Breast epithelium (tissue), 4 donors: Measurements from ENCODE around the gene GPR137. TPM values are rescaled to one million over a fixed set of nuclear protein-coding genes. Genes with fewer than 3 reads are reported as not detected.

Source experiments
- DNase-seq, 2 donors: peaks; one replicate each; pipeline ENCODE4 v3.0.0-alpha.2; 2019; ENCODE audit warnings: low spot score in 2 of 2
- H3K27ac ChIP-seq, 2 donors: fragments of 200-600 bp; sonication (generic) in 1 of 2; one replicate each; pipeline ENCODE4 v1.5.1; 2016 to 2019; ENCODE audit warnings: mild to moderate bottlenecking in 1 of 2
- H3K27me3 ChIP-seq, 2 donors: fragments of 200-600 bp; sonication (generic) in 1 of 2; one replicate each; pipeline versions ENCODE4 v1.5.1 to v1.6.0; 2017 to 2019; ENCODE audit warnings: control low read depth in 1 of 2, mild to moderate bottlenecking in 1 of 2
- H3K36me3 ChIP-seq: fragments of 200-600 bp; one replicate; pipeline ENCODE4 v1.5.1; 2019
- H3K4me1 ChIP-seq, 2 donors: fragments of 200-600 bp; sonication (generic); one replicate each; pipeline ENCODE4 v1.5.1; 2016 to 2019; ENCODE audit warnings: control low read depth in 1 of 2
- H3K4me3 ChIP-seq, 3 donors: fragments of 200-600 bp; sonication (generic); 1 replicate in 2 of 3; 2 replicates in 1 of 3; pipeline ENCODE4 v1.5.1; 2016 to 2019; ENCODE audit warnings: mild to moderate bottlenecking in 3 of 3, moderate library complexity in 2 of 3
- H3K9me3 ChIP-seq, 2 donors: fragments of 200-600 bp; sonication (generic) in 1 of 2; one replicate each; pipeline ENCODE4 v1.5.1; 2016 to 2019; ENCODE audit warnings: control low read depth in 1 of 2
- POLR2A ChIP-seq: fragments of 450-650 bp; IDR thresholded peaks from one replicate; pipeline ENCODE4 v1.6.1; 2016; ENCODE audit warnings: antibody characterized with exemption, mild to moderate bottlenecking, moderate library complexity
- POLR2AphosphoS5 ChIP-seq, 3 donors: sonication (generic); formaldehyde crosslinking; IDR thresholded peaks; one replicate each; pipeline ENCODE4 v1.6.1; 2017; ENCODE audit warnings: antibody characterized with exemption in 3 of 3
- intact Hi-C: fragments of 100-400 bp; cut with DNase I; formaldehyde crosslinking; loops from one replicate; pipeline ENCODE4 v1.15.1; 2023; ENCODE audit warnings: low total_unique reads
- total RNA-seq, 3 donors: library from RNA; depleted of rRNA; stranded (reverse); fragments of >200 nt; gene quantifications; one replicate each; pipeline ENCODE4 v1.1.0, GENCODE V29; 2016
- TF ChIP-seq, protein P1 (sequence below), 3 donors: fragments of 450-650 bp; IDR thresholded peaks; one replicate each; pipeline ENCODE4 v1.5.1; 2016 to 2017; ENCODE audit warnings: antibody characterized with exemption in 3 of 3, mild to moderate bottlenecking in 3 of 3, moderate library complexity in 3 of 3

GPR137 gene
- total RNA-seq, 3 donors from 2014 or later = 8.9 to 14.7 (median 11.1) TPM

DNA sequence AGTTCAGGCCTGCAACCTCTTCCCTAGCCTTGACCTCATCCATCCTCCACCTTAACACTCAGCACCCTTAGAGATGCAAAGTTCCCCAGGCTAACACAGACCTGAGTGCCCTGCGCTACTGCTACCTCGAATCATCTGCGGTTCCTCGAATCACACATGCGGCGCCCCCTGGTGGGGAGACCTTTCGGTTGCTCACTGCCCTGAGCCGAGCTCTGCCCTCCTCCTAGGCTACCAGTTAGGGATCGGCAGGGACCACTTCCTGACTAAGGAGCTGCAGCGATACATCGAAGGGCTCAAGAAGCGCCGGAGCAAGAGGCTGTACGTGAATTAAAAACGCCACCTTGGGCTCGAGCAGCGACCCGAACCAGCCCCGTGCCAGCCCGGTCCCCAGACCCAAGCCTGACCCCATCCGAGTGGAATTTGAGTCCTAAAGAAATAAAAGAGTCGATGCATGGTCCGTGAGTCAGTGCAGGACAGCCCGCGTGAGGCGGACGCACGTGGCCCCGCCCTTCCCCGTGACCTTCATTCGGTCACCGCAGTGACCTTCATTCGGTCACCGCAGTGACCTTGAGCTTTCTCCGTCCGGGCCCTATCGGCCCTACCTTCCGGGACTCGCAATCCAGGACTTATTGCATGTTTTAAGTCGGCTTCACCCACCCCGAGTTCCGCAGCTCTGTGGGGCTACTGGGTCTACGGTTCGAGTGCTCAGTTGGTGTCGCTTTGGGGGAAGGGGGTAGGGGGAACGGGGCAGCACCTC is 18.8 kb downstream of the GPR137 start:
- intact Hi-C loops = no loop called here
- Histone ChIP-seq H3K4me3 (peak overlapping the region; percentile 62 to 75 (median 69)), H3K4me1 (peaks cover 15 to 23% of the 10 kb centered on the region in 2 donors)

DNA sequence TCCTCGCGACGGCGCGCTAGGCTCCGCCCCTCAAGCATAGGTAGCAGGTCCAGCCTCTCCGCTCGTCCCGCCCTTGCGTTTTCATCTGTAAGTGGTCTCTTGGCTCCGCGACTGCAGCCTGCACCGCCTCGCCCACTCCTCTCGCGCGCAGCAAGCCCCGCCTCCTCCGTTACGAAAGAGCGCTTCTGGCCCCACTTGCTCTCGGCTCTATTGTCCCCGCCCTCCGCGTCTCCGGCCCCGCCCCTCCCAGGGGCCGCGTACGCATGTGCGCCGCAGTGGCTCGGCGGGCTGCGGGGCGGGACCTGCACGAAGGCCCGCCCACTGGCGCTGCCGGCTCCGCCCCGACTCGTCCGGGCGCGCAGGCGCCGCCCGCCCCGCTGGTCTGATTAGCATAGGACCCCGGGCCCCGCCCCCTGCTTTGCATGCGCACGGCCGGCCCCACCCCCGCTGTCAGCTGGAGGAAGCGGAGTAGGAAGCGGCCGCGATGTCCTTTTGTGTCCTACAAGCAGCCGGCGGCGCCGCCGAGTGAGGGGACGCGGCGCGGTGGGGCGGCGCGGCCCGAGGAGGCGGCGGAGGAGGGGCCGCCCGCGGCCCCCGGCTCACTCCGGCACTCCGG is 19.5 kb downstream of the GPR137 start, which contains the start of gene ESRRA:
TSS of gene ESRRA (plus strand) at position 450 of the 616 bp plus-strand sequence. CDS start 1,656 bp downstream, outside the sequence.
- DNase-seq = peak; percentile 99 to 100
- no peaks in the 10 kb centered on the region for H3K36me3 ChIP-seq
- peak within 1 kb of the TSS; percentile 62 to 75 (median 69) for H3K4me3 ChIP-seq
- TF ChIP-seq POLR2AphosphoS5 (IDR thresholded peaks at IDR 0.05) (peak in 1 of 3 donors; percentile 68), POLR2A (no peak)
- TF ChIP-seq, protein P1, sequence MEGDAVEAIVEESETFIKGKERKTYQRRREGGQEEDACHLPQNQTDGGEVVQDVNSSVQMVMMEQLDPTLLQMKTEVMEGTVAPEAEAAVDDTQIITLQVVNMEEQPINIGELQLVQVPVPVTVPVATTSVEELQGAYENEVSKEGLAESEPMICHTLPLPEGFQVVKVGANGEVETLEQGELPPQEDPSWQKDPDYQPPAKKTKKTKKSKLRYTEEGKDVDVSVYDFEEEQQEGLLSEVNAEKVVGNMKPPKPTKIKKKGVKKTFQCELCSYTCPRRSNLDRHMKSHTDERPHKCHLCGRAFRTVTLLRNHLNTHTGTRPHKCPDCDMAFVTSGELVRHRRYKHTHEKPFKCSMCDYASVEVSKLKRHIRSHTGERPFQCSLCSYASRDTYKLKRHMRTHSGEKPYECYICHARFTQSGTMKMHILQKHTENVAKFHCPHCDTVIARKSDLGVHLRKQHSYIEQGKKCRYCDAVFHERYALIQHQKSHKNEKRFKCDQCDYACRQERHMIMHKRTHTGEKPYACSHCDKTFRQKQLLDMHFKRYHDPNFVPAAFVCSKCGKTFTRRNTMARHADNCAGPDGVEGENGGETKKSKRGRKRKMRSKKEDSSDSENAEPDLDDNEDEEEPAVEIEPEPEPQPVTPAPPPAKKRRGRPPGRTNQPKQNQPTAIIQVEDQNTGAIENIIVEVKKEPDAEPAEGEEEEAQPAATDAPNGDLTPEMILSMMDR (IDR thresholded peaks at IDR 0.05) = no peak
- H3K9me3 ChIP-seq = no peaks in the 10 kb centered on the region
- H3K27ac ChIP-seq = peak within 1 kb of the TSS; percentile 89 to 90
- H3K27me3 ChIP-seq = peaks cover 0 to 7% of the 10 kb centered on the region in 2 donors
- peaks cover 9 to 16% of the 10 kb centered on the region in 2 donors for H3K4me1 ChIP-seq
- intact Hi-C loops = no loop called here

More for the DNA sequence above, 18.8 kb downstream of the GPR137 start:
- no peaks in the 10 kb centered on the region for H3K9me3 ChIP-seq
- H3K36me3 ChIP-seq = no peaks in the 10 kb centered on the region
- H3K27me3 ChIP-seq = peaks cover 0 to 14% of the 10 kb centered on the region in 2 donors
- TF ChIP-seq POLR2AphosphoS5 (IDR thresholded peaks at IDR 0.05) (peak in 2 of 3 donors; percentile 13 to 56), POLR2A (no peak)
- TF ChIP-seq, protein P1 (IDR thresholded peaks at IDR 0.05) = peak; percentile 68 to 94 (median 89)
- DNase-seq = peak; percentile 84 to 94
- peak overlapping the region; percentile 89 to 90 for H3K27ac ChIP-seq

DNA sequence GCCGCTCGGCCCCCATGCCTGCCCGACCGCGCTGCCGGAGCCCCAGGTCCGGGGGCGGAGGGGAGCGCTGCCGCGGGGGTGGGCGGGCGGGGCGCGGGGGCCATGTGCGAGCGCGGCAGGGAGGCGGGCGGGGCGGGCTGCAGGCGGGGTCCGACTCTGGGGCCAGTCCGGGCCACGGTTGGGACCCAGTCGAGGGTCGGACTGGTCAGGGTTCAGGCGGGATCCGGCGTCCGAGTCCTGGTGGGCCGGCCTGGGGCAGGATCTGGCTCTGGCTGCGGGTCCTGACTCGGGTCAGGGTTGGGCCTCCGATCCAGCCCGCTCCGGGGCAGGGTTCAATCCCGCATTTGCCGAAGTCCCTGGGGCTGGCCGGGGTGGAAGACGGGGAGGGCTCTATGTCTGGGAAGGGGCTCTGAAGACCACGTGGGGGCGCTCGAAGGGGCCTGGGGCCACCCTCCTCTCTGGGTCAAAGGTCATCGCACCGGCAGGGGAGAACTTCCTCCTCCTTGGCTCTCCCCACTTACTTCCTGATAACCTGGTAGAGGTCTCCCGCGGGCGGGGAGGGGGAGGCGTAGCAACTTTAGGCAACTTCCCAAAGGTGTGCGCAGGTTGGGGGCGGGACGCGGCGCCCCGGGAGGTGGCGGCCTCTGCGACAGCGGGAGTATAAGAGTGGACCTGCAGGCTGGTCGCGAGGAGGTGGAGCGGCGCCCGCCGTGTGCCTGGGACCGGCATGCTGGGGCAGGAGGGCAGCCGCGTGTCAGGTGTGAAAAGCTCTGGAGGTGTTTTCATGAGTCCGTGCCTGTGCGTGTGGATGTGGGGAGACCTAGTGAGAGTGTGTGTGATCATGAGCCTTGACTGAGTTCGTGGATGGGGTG is 20.3 kb downstream of the GPR137 start:
- H3K9me3 ChIP-seq = no peaks in the 10 kb centered on the region
- no peaks in the 10 kb centered on the region for H3K36me3 ChIP-seq
- peak overlapping the region; percentile 62 to 75 (median 69) for H3K4me3 ChIP-seq
- DNase-seq = no peak
- peak overlapping the region; percentile 89 to 90 for H3K27ac ChIP-seq
- peaks cover 5 to 10% of the 10 kb centered on the region in 2 donors for H3K4me1 ChIP-seq
- TF ChIP-seq POLR2A (no peak), POLR2AphosphoS5 (IDR thresholded peaks at IDR 0.05) (peak in 1 of 3 donors; percentile 26)
- TF ChIP-seq, protein P1 (IDR thresholded peaks at IDR 0.05) = no peak
- intact Hi-C loops = no loop called here
- H3K27me3 ChIP-seq = no peaks in the 10 kb centered on the region

DNA sequence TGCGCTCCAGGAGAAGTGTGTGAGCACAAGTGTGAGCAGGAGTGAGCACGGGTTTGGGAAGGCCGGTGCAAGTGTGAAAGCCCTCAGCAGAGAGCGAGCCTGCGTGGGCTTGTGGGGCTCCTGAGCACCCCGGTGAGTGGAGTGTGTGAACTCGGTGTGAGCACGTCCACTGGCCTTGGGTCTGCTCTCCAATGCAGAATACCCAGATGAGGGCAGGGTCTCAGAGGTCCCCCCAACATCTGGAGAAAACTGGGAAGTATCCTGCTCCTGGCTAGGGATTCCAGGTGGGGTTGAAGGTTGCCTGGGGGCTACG is 20.9 kb downstream of the GPR137 start:
- no peaks in the 10 kb centered on the region for H3K9me3 ChIP-seq
- H3K27me3 ChIP-seq = no peaks in the 10 kb centered on the region
- intact Hi-C loops = no loop called here
- TF ChIP-seq, protein P1 (IDR thresholded peaks at IDR 0.05) = no peak
- TF ChIP-seq POLR2AphosphoS5 (IDR thresholded peaks at IDR 0.05) = no peak
- no peak for TF ChIP-seq POLR2A
- peak overlapping the region; percentile 62 to 75 (median 69) for H3K4me3 ChIP-seq
- H3K27ac ChIP-seq = peak overlapping the region; percentile 89 to 90
- no peaks in the 10 kb centered on the region for H3K36me3 ChIP-seq
- peaks cover 5 to 10% of the 10 kb centered on the region in 2 donors for H3K4me1 ChIP-seq
- no peak for DNase-seq
